HCT116 (cell line): Measurements from ENCODE around the gene TMEM94. TPM values are rescaled to one million over a fixed set of nuclear protein-coding genes. Genes with fewer than 3 reads are reported as not detected.

Source experiments
- ATAC-seq: fragments of 200-7000 bp; cut with Tn5 transposase; 2 replicates; pipeline ENCODE4 v1.9.1; 2020; ENCODE audit warnings: mild to moderate bottlenecking, moderate library complexity
- BruUV-seq: library from RNA; stranded (reverse); fragments of 400-500 nt; replicated peaks from 2 replicates; lab custom pipeline; 2021; lab: Mats Ljungman, UMichigan
- CTCF ChIA-PET: fragments of 300-600 bp; sonication (Branson Sonifier 250); formaldehyde crosslinking; loops from one replicate; lab custom pipeline; 2021; ENCODE audit warnings: antibody characterized with exemption; lab: Charles Lee
- POLR2A ChIA-PET: fragments of 300-600, 350-600 bp; sonication (Branson Sonifier 250); formaldehyde crosslinking; loops from one replicate; lab custom pipeline; 2021; ENCODE audit warnings: antibody characterized with exemption; lab: Charles Lee
- RAD21 ChIA-PET, 2 experiments: fragments of 300-600 bp; sonication (Branson Sonifier 250); formaldehyde crosslinking; loops; one replicate each; lab custom pipeline; 2023; ENCODE audit warnings: low total read pairs in 2 of 2; ENCODE audit not compliant: uncharacterized antibody in 2 of 2, unreplicated experiment in 2 of 2, low non-redundant PET in 1 of 2; lab: Charles Lee
- DNase-seq: peaks from one replicate; pipeline ENCODE4 v3.0.0-alpha.2; 2010; ENCODE audit warnings: low read depth, low spot score
- H2AFZ ChIP-seq: fragments of 200-600 bp; shearing (Covaris generic), sonication (generic); 2 replicates; pipeline ENCODE4 v1.6.1; 2017; ENCODE audit warnings: low read depth, mixed run types, mixed read lengths, antibody characterized with exemption, low read length; ENCODE audit not compliant: poor library complexity, severe bottlenecking
- H3K27ac ChIP-seq: 2 replicates; pipeline ENCODE4 v1.5.1; 2012; ENCODE audit warnings: low read depth, low read length
- H3K27me3 ChIP-seq: fragments of 200-600 bp; sonication (generic); 2 replicates; pipeline ENCODE4 v1.6.1; 2016; ENCODE audit warnings: mixed run types, low read length, mixed read lengths; ENCODE audit not compliant: insufficient read depth
- H3K36me3 ChIP-seq, 2 experiments: fragments of 200-500 bp in 1 of 2; fragments of 200-600 bp in 1 of 2; sonication (Bioruptor generic) in 1 of 2; sonication (generic) in 1 of 2; 2 replicates each; pipeline versions ENCODE4 v1.5.1 to v1.6.1; 2014 to 2016; ENCODE audit warnings: low read length in 2 of 2, inconsistent platforms in 1 of 2, mixed read lengths in 1 of 2, mixed run types in 1 of 2; ENCODE audit not compliant: insufficient read depth in 2 of 2, control insufficient read depth in 1 of 2
- H3K4me1 ChIP-seq, 2 experiments: fragments of 200-600 bp in 1 of 2; sonication (generic) in 1 of 2; 2 replicates each; pipeline versions ENCODE4 v1.5.1 to v1.6.1; 2012 to 2017; ENCODE audit warnings: low read length in 2 of 2, inconsistent platforms in 1 of 2, mild to moderate bottlenecking in 1 of 2, mixed read lengths in 1 of 2, mixed run types in 1 of 2, moderate library complexity in 1 of 2; ENCODE audit not compliant: insufficient read depth in 2 of 2, control insufficient read depth in 1 of 2
- H3K4me2 ChIP-seq: fragments of 200-600 bp; sonication (generic); 2 replicates; pipeline ENCODE4 v1.6.1; 2017; ENCODE audit warnings: mixed run types, low read length, mixed read lengths
- H3K4me3 ChIP-seq, 2 experiments: fragments of 200-600 bp in 1 of 2; sonication (generic) in 1 of 2; replicated peaks in 1 of 2; 2 replicates each; pipeline ENCODE4 v1.5.1; 2011 to 2016; ENCODE audit warnings: low read length in 2 of 2, control low read depth in 1 of 2, low read depth in 1 of 2, mild to moderate bottlenecking in 1 of 2, mixed read lengths in 1 of 2, mixed run types in 1 of 2
- H3K79me2 ChIP-seq: fragments of 200-600 bp; sonication (generic); 2 replicates; pipeline ENCODE4 v1.6.1; 2017; ENCODE audit warnings: mild to moderate bottlenecking, mixed run types, low read length, moderate library complexity, mixed read lengths; ENCODE audit not compliant: insufficient read depth
- H3K9ac ChIP-seq: fragments of 200-600 bp; sonication (generic); 2 replicates; pipeline ENCODE4 v1.6.1; 2016; ENCODE audit warnings: low read length, mixed read lengths
- H3K9me2 ChIP-seq: fragments of 200-600 bp; sonication (generic), shearing (Covaris generic); 2 replicates; pipeline ENCODE4 v1.6.1; 2017; ENCODE audit warnings: mixed run types, mild to moderate bottlenecking, moderate library complexity; ENCODE audit not compliant: insufficient read depth
- H3K9me3 ChIP-seq, 2 experiments: fragments of 200-500 bp in 1 of 2; fragments of 200-600 bp in 1 of 2; sonication (Bioruptor generic) in 1 of 2; sonication (generic) in 1 of 2; 2 replicates each; pipeline ENCODE4 v1.6.1; 2014 to 2017; ENCODE audit warnings: low read length in 2 of 2, mixed read lengths in 2 of 2, inconsistent platforms in 1 of 2, low read depth in 1 of 2, mild to moderate bottlenecking in 1 of 2, mixed run types in 1 of 2, moderate library complexity in 1 of 2; ENCODE audit not compliant: control insufficient read depth in 1 of 2, insufficient read depth in 1 of 2
- H4K20me1 ChIP-seq: fragments of 200-600 bp; sonication (generic), shearing (Covaris generic); 2 replicates; pipeline ENCODE4 v1.6.1; 2017; ENCODE audit warnings: mixed run types, mild to moderate bottlenecking, moderate library complexity; ENCODE audit not compliant: insufficient read depth
- ATF3 ChIP-seq: IDR thresholded peaks from 2 replicates; pipeline ENCODE4 v1.6.1; 2012
- CBX3 ChIP-seq: IDR thresholded peaks from 2 replicates; pipeline ENCODE4 v1.6.1; 2012; ENCODE audit warnings: low read depth
- CEBPB ChIP-seq: IDR thresholded peaks from 2 replicates; pipeline ENCODE4 v1.6.1; 2012; ENCODE audit warnings: low read depth
- CTCF ChIP-seq, 3 experiments: fragments of 200-600 bp in 1 of 3; sonication (generic) in 1 of 3; IDR thresholded peaks in 2 of 3; conservative IDR thresholded peaks in 1 of 3; 2 replicates each; pipeline ENCODE4 v1.5.1; 2012 to 2017; ENCODE audit warnings: low read depth in 2 of 3, low read length in 2 of 3, antibody characterized with exemption in 1 of 3, borderline replicate concordance in 1 of 3, control low read depth in 1 of 3, mild to moderate bottlenecking in 1 of 3, mixed read lengths in 1 of 3, mixed run types in 1 of 3, moderate library complexity in 1 of 3; ENCODE audit not compliant: insufficient read depth in 1 of 3
- EZH2 ChIP-seq: fragments of 200-600 bp; sonication (generic); IDR thresholded peaks from 2 replicates; pipeline ENCODE4 v1.6.1; 2017; ENCODE audit warnings: antibody characterized with exemption, mixed run types
- JUND ChIP-seq: IDR thresholded peaks from 2 replicates; pipeline ENCODE4 v1.6.1; 2012
- POLR2AphosphoS5 ChIP-seq: IDR thresholded peaks from 2 replicates; pipeline ENCODE4 v1.6.1; 2011; ENCODE audit warnings: mild to moderate bottlenecking, low read depth, low read length, moderate library complexity
- RAD21 ChIP-seq: IDR thresholded peaks from 2 replicates; pipeline ENCODE4 v1.6.1; 2012; ENCODE audit warnings: low read depth, mild to moderate bottlenecking
- SP1 ChIP-seq: IDR thresholded peaks from 2 replicates; pipeline ENCODE4 v1.6.1; 2012; ENCODE audit warnings: low read depth
- SRF ChIP-seq: IDR thresholded peaks from 2 replicates; pipeline ENCODE4 v1.6.1; 2012; ENCODE audit warnings: low read depth
- ZBTB33 ChIP-seq: IDR thresholded peaks from 2 replicates; pipeline ENCODE4 v1.6.1; 2011; ENCODE audit warnings: mild to moderate bottlenecking, low read length, moderate library complexity; ENCODE audit not compliant: insufficient replicate concordance; ENCODE audit errors: extremely low read depth
- intact Hi-C: fragments of 100-400 bp; cut with micrococcal nuclease; formaldehyde crosslinking; loops from 2 replicates; pipeline ENCODE4 v1.10.0; 2022
- total RNA-seq: library from RNA; stranded (reverse); gene quantifications from one replicate; pipeline ENCODE4 v1.2.1, GENCODE V29; 2021; ENCODE audit not compliant: unreplicated experiment

TMEM94 gene
- total RNA-seq, 1 experiment from 2014 or later, result 75.4 TPM

GRCh38 chr17:75412455-75413317 is 43.7 kb upstream of the TMEM94 start:
- intact Hi-C loops, result loop anchor here (1.0 to 2.0 kb wide), 5 partner anchors 89 to 451 kb away; partner anchors contain the start of gene MIF4GD

More at GRCh38 chr17:75412455-75413317, 43.7 kb upstream of the TMEM94 start:
- ChIA-PET POLR2A (interaction anchor here (0.7 kb wide), 1 partner anchor 96 kb away, joined by 5 read pairs; no protein-coding TSS in a partner anchor), CTCF (interaction anchor here (0.7 to 2.1 kb wide), 19 partner anchors 18 to 451 kb away, joined by 3 to 18 read pairs (median 4); partner anchors contain the start of genes ARMC7, GGA3, MIF4GD and MRPS7), RAD21 (interaction anchor here (0.6 to 1.2 kb wide), 7 partner anchors 10 to 417 kb away, joined by 3 to 6 read pairs (median 3); partner anchors contain the start of gene MIF4GD (in 1 of the 2))
- H3K4me2 ChIP-seq, result peak overlapping the region; percentile 67
- no peaks in the 10 kb centered on the region for H3K9me3 ChIP-seq
- peak; percentile 93 for ATAC-seq
- no peaks in the 10 kb centered on the region for H3K9me2 ChIP-seq
- H3K36me3 ChIP-seq, result no peaks in the 10 kb centered on the region
- TF ChIP-seq JUND (no peak), CEBPB (no peak), CTCF (IDR thresholded peaks at IDR 0.05 in 2 of 3, conservative IDR thresholded peaks at IDR 0.05 in 1 of 3; ENCODE audit: borderline replicate concordance in 1 of 3, insufficient read depth in 1 of 3, low read depth in 2 of 3, low read length in 2 of 3) (peak; percentile 91 to 96 (median 91)), POLR2AphosphoS5 (no peak), ATF3 (no peak), SP1 (no peak), CBX3 (peak; percentile 67), RAD21 (peak; percentile 99), ZBTB33 (no peak), EZH2 (no peak), SRF (0 out of 2 replicates have a peak, but pooled peaks have one; percentile 49)
- H4K20me1 ChIP-seq, result no peaks in the 10 kb centered on the region
- peaks cover 5% of the 10 kb centered on the region; the same call in 1 of the 2 replicates for H3K27me3 ChIP-seq
- peak; percentile 75 for DNase-seq
- peak overlapping the region; percentile 99 for H2AFZ ChIP-seq
- H3K27ac ChIP-seq, result no peak overlapping the region
- H3K4me1 ChIP-seq, result peaks cover 0 to 11% of the 10 kb centered on the region in 2 experiments; a peak in 2 of 4 replicates
- BruUV-seq, result no TSS peak
- H3K9ac ChIP-seq, result no peak overlapping the region
- H3K79me2 ChIP-seq, result no peaks in the 10 kb centered on the region
- H3K4me3 ChIP-seq, result peak overlapping the region; percentile 12 to 17; a peak in 2 of 4 replicates
